HG02840 (cell line): ENCODE results near the gene OSGIN1.

ENCODE experiments used
- ATAC-seq: cut with Tn5 transposase; IDR thresholded peaks from one replicate; pipeline ENCODE4 v1.9.1; 2021; ENCODE audit warnings: mild to moderate bottlenecking, moderate library complexity, moderate number of reproducible peaks; ENCODE audit not compliant: unreplicated experiment, low FRiP score

Gene OSGIN1

DNA sequence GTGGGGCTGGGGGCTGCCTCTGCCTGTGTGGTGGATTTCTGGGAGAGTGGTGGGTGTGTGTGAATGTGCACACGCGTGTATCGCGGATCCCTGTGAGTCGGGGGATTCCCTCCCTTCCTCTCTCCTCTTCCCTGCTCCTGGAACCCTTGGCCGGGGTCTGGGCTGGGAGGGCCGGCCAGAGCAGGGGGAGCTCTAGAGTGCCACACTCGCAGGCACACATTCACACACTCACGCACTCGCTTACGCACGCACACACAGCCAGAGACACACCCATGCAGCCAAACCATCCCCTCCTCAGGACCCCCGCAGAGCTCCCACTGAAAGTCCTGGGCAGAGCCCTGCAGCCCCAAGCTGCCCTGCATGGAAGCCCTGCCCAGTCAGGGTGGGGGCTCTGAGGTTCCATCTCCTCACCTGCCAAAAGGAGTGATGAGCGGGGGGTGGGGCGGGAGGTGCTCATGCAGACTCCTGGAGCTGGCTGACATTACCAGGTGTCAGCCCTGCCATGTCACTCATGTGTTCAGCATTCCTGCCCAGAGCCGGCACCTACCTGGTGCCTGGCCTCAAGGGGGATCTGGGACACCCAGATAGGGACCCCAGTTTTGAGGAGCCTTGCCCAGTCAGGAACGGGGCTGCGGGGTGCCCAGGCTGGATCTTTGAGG, 16.9 kb downstream of the OSGIN1 start:
- no peak for ATAC-seq

GRCh38 chr16:83970430-83970815, 17.4 kb downstream of the OSGIN1 start:
- ATAC-seq, result no peak

DNA sequence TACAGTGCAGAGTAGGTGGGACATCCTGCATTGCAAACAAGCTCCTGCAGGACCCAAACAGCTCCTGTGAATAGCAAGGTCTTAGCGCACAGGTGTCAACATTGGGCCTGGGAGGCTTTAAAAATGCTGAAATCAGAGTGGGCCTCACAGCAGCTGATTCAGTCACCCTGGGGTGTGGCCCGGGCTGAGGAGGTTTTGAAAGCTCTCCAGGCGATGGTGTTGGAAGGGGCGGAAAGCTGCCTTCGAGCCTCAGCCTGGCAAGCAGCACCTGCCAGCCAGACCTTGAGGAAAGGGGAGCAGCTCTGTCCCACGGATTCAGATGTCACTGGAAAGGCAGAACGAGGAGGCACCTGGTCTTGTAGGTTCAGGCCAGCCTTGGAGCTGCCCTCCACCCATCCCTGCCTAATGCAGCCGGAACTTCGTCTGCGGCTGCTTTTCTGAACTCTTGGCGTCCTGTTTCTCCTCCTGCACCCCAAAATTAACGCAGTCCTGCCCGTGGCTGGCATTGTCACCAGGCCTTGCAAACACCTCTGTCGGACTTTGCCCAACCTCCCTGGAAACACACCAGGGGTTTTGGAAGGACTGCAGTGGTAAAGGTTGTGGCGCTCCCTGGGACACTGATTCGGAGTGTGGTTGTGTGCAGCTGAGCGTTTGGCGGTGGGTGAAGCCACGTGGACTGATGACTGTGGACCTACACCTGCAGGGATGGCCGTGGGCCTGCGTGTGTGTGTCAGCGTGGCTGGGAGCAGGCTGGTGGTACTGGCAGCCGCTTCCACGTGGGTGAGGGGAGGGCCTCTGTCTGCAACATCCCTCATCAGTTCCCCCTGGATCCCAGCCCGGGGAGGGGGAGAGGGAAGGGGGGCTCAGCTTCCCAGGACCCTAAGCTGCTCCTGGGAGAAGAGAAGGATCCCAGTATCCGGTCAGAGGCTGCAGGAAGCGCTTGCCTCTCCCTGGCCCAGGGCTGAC, 18.4 kb downstream of the OSGIN1 start:
- no peak for ATAC-seq

DNA sequence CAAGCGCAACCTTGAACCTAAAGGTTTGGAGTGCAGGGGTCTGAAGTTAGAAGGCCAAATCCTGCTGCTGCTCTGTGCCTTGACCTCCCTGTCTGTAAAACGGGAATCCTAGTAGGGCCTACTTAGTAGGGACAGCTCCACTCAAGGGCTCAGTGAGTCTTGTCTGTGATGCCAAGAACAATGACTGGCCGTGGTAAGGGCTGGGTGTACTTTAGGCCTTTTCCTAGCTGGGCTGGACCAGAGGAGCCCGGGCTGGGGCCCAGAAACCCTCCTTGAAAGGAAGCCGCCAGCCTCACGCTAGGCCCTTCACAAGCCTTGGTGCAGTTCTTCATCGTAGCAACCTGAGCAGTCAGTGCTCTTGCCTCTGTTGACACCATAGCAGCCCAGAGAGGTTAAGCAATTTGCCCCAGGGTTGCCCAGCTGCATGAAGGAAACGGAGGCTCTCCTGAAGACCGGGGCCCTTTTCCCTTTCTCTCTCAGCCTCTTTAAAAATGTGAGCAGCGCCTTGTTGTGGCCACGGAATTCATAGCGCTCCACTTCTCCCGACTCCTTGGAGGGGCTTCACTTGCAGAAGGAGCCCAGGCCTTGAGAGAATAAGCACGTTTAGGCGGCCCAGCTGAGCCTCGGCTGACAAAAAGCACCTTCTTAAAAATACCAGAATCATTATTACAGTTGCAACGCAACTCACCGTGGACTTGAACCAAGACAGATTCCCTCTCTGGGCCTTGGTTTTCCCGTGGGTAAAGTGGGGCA, 19.4 kb downstream of the OSGIN1 start:
- ATAC-seq, result no peak

- ATAC-seq, result no peak
Observed at GRCh38 chr16:83973077-83973476, 20.0 kb downstream of the OSGIN1 start.

- no peak for ATAC-seq
Observed at GRCh38 chr16:83973581-83974385, 20.7 kb downstream of the OSGIN1 start.

DNA sequence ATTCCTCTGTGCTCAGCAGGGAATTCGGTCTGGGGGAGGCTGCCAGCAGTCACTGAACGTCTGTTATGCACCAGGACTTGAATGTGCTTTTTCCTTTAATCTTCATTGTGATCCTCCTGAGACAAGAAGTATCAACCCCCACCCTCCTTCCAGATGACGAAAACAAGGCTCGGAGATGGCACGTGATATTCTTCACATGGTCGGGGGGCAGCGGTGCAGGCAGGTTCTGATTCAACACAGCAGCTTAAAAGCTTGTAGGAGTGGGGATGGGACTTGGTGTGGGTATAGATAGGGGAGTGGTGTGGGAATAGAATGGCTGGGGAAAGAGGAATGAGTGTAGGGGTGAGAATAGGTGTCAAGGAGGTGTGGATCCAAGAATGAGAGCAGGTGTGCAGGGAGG, 21.4 kb downstream of the OSGIN1 start:
- no peak for ATAC-seq

DNA sequence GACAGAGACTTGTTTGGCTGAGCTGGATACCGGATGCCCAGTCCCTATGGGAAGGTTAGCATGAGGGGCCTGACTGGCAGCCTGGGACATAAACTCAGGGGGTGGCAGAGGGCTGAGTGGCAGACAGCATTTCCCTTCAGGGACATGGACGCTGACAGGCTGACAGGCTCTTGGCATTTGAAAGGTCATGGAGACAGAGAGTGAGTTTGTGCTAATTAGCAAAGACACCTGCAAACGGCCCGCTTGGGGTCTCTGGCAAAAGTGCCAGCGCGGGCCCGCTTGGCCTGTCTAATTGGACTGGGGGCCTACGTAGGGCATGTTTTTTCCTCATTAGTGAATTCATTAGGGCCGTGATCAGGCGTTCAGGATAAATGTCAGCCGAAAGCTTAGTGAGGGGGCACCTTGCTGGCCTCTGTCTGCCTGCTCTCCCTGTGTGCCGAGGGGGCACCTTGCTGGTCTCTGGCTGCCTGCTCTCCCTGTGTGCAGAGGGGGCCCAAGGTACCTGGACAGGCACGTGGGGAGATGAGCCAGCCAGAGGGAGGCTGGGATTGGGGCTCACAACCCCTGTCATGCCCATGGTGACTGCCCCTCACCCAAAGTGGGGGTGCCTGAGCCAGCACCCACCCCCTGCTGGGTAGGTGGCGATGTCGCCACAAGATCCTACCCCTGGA, 22.7 kb downstream of the OSGIN1 start:
- no peak for ATAC-seq

GRCh38 chr16:83977056-83977815, 24.2 kb downstream of the OSGIN1 start:
- ATAC-seq, result no peak

DNA sequence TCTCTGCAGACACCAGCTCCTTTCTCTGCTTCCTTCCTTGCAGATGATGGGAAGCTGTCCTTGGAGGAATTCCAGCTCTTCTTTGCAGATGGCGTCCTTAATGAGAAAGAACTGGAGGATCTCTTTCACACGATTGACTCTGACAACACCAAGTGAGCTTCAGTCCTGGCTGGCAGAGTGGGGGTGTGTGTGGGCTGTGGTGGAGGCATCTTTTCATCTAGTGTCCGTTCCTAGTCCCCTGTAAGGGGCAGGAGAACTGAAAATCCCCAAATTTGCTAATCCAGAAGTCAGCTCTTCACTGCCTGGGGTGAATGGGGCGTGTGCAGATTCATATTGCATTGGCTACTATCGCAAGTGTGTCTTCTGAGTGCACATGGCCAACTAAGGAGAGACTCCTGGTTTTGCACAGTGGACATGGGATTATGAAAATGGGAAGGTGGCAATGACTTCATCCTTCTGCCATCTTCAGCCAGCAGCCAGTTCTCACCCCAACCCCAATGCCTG, 25.4 kb downstream of the OSGIN1 start:
- no peak for ATAC-seq

DNA sequence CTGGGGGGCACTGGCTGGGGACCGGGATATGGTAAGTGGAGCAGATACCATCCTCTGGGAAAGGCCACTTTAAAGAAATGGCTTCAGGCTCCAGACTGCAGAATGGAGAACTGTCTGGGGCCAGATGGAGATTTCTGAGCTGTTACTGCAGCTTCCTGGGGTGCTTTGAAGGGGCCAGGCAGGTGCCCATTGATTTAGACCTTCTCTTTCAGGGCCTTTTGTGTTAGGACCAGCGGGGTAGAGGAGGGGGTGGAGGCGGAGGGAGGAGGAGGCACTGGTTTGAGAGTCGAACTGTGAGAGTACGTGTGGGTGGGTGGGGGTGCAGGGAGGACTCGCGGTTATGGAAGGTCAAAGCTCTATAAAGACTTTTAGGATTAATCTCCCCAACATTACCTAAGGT, 26.4 kb downstream of the OSGIN1 start:
- no peak for ATAC-seq

GRCh38 chr16:83980794-83981193, 27.8 kb downstream of the OSGIN1 start:
- no peak for ATAC-seq

DNA sequence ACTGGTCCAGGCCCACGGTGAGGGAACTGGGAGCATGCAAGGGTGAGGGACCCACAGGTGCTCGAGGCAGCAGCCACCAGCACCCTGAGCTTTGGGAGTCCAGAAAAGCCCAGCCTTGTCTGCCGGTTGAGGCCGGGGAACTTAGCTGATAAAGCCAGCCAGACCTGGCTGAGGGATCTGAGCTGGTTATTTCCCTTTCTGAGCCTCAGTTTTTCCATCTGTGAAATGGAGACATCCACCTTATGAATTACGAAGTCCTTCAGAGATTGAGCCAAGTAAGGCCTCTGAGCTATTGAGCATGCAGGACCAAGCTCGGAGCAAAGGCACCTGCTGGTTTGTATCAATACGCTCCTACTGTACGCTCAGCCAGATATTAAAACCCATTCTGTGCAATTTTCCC, 28.8 kb downstream of the OSGIN1 start:
- no peak for ATAC-seq

DNA sequence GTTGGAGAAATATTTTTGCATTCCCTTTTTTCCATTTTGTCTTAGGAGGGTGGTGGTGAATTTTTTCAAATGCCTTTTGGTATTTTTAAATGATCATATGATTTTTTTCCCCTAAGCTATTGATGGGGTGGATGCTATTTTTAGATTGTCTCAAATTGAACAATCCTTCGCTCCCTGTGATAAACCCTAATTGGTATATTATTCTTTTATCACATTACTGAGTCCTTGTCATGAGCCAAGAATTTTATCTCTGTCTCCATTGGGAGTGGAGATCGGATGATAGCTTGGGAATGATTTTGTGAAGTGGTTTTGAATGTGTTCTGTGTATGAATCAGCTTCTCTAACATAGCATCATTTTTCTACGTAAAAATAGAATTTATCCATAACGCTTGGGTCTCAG, 30.5 kb downstream of the OSGIN1 start:
- ATAC-seq, result no peak

DNA sequence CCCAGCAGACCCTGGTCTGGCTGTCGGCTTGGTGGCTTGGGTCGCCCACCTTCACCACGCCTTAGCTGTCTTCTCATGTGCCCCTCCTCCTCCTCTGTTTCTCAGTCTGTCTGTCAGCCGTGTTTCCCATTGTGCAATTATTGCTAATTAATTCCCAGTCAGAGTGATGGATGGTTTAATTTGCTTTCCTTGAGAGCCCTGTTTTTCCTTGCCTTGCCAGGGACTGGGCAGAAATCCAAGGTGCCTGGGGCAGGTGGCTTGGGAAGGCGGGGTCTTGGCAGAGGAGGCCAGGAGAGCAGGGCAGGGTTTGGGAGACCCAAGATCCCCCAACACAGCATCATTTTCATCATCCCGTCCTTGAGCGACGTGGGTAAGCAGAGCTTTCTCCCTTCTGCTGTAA, 36.3 kb downstream of the OSGIN1 start:
- no peak for ATAC-seq

GRCh38 chr16:83990492-83990891, 37.5 kb downstream of the OSGIN1 start:
- ATAC-seq, result no peak

GRCh38 chr16:83992624-83993023, 39.6 kb downstream of the OSGIN1 start:
- ATAC-seq, result no peak

- no peak for ATAC-seq
Observed at GRCh38 chr16:83994087-83994486, 41.0 kb downstream of the OSGIN1 start.

DNA sequence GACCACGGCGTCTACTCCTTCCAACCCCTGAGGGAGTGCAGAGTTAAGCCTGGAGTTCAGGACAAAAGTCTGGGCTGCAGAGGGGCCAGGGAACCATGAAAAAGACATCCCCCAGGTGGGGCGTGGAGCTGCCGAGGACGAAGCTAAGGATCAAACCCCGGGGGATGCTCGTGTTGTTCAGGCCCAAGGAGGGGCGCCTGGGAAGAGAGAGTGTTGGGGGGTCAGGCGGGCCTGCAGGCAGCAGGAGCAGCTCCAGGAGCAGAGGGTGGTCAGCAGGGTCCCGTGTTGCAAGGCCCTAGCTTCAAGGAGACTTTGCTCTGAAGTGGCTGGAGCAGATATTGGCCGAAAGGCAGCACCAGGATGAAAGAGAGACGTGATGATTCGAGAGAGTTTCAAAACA, 41.7 kb downstream of the OSGIN1 start:
- no peak for ATAC-seq
